ENCODE results near the gene TULP1. TPM values are rescaled to one million over a fixed set of nuclear protein-coding genes. Genes with fewer than 3 reads are reported as not detected.

Gene TULP1
- total RNA-seq, 1 donor from 2014 or later, result not detected

DNA sequence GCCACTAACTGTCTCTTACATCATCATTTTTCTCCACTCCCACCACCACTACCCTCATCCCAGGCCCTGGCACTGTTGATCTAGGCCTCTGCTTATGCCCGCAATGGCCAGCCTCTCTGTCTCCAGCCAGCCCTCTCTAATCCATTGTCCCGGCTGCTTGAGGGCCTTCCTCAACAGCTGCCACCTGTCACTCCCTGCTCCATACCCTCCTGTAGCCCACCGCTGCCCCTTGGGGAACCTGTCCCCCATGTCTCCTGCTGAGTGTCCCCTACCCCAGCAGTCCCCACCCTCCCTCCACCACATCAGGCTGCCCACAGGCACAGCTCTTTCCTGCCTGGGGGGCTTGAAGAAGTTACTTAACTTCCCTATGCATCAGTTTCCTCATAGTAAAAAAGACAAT, 29.2 kb downstream of the TULP1 start:
- TF ChIP-seq, protein P1, sequence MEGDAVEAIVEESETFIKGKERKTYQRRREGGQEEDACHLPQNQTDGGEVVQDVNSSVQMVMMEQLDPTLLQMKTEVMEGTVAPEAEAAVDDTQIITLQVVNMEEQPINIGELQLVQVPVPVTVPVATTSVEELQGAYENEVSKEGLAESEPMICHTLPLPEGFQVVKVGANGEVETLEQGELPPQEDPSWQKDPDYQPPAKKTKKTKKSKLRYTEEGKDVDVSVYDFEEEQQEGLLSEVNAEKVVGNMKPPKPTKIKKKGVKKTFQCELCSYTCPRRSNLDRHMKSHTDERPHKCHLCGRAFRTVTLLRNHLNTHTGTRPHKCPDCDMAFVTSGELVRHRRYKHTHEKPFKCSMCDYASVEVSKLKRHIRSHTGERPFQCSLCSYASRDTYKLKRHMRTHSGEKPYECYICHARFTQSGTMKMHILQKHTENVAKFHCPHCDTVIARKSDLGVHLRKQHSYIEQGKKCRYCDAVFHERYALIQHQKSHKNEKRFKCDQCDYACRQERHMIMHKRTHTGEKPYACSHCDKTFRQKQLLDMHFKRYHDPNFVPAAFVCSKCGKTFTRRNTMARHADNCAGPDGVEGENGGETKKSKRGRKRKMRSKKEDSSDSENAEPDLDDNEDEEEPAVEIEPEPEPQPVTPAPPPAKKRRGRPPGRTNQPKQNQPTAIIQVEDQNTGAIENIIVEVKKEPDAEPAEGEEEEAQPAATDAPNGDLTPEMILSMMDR (conservative IDR thresholded peaks at IDR 0.05), result no peak
- DNase-seq (ENCODE audit: low read depth, low spot score), result no peak
- no peak overlapping the region for H3K27ac Mint-ChIP-seq (ENCODE audit: unreplicated experiment)
- no peaks in the 10 kb centered on the region for H3K9me3 Mint-ChIP-seq
- H3K36me3 Mint-ChIP-seq (ENCODE audit: low read depth), result no peaks in the 10 kb centered on the region
- no peak overlapping the region for H3K4me3 Mint-ChIP-seq
- H3K4me1 Mint-ChIP-seq, result peaks cover 26% of the 10 kb centered on the region
- no peaks in the 10 kb centered on the region for H3K27me3 Mint-ChIP-seq (ENCODE audit: low read depth)

DNA sequence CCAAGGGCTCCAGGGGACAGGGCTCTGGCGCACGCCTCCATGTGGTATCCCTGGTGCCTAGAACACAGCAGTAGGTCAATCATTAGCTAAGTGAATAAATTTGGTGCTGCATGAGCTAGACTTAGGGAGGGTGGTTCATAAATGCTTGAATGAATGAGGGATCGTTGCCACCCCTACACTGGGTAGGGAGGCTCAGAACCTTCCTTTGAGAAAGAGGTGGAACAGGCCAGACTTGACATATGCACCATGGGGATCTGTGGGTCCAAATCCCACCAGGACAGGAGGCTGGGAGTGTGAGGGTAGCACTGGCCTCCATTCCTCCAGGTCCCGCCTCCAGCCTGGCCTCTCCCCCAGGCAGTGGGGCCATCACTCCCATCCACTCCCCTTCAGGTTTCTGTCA, 29.6 kb downstream of the TULP1 start:
- TF ChIP-seq, protein P1 (conservative IDR thresholded peaks at IDR 0.05), result no peak
- Mint-ChIP-seq H3K36me3 (ENCODE audit: low read depth) (no peaks in the 10 kb centered on the region), H3K27me3 (ENCODE audit: low read depth) (no peaks in the 10 kb centered on the region), H3K27ac (ENCODE audit: unreplicated experiment) (no peak overlapping the region), H3K4me1 (peaks cover 22% of the 10 kb centered on the region), H3K9me3 (no peaks in the 10 kb centered on the region), H3K4me3 (no peak overlapping the region)
- DNase-seq (ENCODE audit: low read depth, low spot score), result no peak

DNA sequence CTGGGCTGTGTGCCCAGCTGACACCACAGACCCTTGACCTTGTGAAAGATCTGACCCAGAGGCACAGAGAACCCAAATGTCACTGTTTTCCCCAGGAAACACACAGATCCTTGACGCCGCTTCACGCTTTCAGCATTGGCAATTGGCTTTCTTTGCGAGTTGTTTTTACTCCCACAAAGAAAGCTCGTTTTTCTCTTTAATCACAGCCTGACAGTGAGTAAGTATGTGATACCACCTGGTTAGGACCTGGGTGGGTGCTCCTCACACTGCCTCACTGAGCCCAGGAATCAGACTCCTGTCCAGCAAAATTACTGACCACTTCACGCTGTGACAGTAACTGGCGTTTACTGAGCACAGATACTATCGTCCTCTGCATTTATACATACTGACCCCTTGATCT, 31.5 kb downstream of the TULP1 start:
- TF ChIP-seq, protein P1 (conservative IDR thresholded peaks at IDR 0.05), result no peak
- Mint-ChIP-seq H3K4me1 (peaks cover 26% of the 10 kb centered on the region), H3K27me3 (ENCODE audit: low read depth) (no peaks in the 10 kb centered on the region), H3K27ac (ENCODE audit: unreplicated experiment) (no peak overlapping the region), H3K36me3 (ENCODE audit: low read depth) (no peaks in the 10 kb centered on the region), H3K9me3 (no peaks in the 10 kb centered on the region), H3K4me3 (peak overlapping the region; percentile 3)
- no peak for DNase-seq (ENCODE audit: low read depth, low spot score)

DNA sequence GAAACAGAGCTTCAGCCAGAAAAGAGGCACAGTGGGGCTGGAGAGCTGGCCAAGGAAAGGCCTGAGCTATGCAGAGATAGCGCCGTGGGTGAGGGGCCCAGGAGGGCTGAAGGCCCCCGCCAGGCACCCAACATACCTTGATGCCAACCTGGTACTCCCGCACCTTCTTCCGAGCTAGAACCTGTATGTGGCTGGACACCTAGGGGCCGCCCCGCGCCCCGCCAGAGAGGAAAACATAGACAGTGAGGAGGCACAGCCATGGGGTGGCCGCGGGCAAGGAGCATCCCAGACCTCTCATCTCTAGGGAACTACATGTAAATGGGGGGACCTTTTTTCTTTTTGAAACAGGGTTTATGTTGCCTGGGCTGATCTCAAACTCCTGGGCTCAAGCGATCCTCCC, 32.5 kb downstream of the TULP1 start:
- Mint-ChIP-seq H3K27ac (ENCODE audit: unreplicated experiment) (no peak overlapping the region), H3K36me3 (ENCODE audit: low read depth) (no peaks in the 10 kb centered on the region), H3K4me3 (peak overlapping the region; percentile 9), H3K9me3 (no peaks in the 10 kb centered on the region), H3K4me1 (peaks cover 26% of the 10 kb centered on the region), H3K27me3 (ENCODE audit: low read depth) (peaks cover 6% of the 10 kb centered on the region)
- TF ChIP-seq, protein P1 (conservative IDR thresholded peaks at IDR 0.05), result no peak
- DNase-seq (ENCODE audit: low read depth, low spot score), result no peak

DNA sequence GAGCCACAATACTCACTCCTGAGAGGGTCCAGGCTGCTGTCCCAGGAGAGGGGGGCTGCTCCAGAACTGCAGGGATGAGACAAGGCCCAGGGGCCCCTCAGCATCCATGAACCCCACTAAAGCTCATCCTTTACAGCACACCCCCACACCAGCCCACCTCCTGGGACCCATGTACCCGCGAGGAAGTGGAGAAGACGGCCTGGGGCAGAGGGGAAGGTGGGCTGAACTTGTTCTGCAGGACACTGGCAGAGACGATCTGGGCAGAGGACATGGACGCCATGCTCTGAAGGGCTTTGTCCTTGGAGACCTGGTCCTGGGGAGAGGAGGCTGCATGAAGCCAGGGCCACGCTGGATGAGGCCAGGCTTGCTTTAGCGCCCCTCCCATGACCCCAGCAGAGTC, 34.4 kb downstream of the TULP1 start:
- no peaks in the 10 kb centered on the region for H3K36me3 Mint-ChIP-seq (ENCODE audit: low read depth)
- DNase-seq (ENCODE audit: low read depth, low spot score), result no peak
- H3K9me3 Mint-ChIP-seq, result no peaks in the 10 kb centered on the region
- TF ChIP-seq, protein P1 (conservative IDR thresholded peaks at IDR 0.05), result no peak
- H3K4me1 Mint-ChIP-seq, result peaks cover 26% of the 10 kb centered on the region
- H3K27ac Mint-ChIP-seq (ENCODE audit: unreplicated experiment), result no peak overlapping the region
- H3K4me3 Mint-ChIP-seq, result peak overlapping the region; percentile 23
- peaks cover 9% of the 10 kb centered on the region for H3K27me3 Mint-ChIP-seq (ENCODE audit: low read depth)
